HG03558 (cell line): ENCODE results near the gene ETS1.
"Not testable (repeated sequence)": the region's sequence is repeated elsewhere in the genome, so short reads cannot be mapped to it uniquely, and the experiment has no call there.

Experiments used
- ATAC-seq: cut with Tn5 transposase; IDR thresholded peaks from one replicate; pipeline ENCODE4 v1.9.1; 2021; ENCODE audit warnings: moderate number of reproducible peaks; ENCODE audit not compliant: unreplicated experiment; ENCODE audit errors: extremely low read depth

Gene ETS1

DNA sequence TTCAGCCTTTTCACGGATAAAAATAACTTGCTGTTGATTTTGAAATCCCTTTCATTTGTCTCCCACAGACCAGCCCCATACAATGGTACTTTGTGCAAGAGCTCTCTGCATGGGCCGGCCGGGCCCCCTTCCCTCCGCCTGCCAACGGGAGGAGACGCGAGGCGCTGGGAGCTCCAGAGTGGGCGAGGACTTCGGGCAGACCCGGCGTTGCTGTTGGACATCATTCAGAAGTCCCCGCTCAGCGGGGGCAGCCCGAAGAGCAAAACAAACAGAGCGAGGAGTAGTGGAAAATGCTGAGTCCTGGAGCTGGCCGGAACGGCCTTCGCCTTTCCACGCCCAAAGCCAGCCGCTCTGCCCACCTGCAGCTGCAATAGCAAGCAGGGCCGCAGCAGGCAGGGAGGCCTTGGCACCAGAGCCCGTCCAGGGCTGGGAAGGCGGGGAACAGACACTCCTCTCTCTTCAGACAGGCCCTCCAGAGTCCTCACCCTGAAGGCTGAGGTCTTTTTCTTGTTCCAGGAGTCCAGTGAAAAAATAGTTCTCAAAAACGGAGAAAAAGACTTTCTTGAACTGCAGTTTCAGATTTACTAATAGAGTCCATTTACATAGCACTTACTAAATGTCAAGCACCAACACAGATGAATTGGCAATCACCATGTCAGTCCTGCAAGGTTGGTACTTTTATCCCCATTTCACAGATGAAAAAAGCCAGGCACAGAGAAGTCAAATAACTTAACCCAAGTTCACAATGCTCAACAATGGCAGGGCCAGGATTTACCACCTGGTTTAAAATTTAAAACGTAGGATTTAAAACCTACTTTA, 135.5 kb downstream of the ETS1 start:
- no peak for ATAC-seq

DNA sequence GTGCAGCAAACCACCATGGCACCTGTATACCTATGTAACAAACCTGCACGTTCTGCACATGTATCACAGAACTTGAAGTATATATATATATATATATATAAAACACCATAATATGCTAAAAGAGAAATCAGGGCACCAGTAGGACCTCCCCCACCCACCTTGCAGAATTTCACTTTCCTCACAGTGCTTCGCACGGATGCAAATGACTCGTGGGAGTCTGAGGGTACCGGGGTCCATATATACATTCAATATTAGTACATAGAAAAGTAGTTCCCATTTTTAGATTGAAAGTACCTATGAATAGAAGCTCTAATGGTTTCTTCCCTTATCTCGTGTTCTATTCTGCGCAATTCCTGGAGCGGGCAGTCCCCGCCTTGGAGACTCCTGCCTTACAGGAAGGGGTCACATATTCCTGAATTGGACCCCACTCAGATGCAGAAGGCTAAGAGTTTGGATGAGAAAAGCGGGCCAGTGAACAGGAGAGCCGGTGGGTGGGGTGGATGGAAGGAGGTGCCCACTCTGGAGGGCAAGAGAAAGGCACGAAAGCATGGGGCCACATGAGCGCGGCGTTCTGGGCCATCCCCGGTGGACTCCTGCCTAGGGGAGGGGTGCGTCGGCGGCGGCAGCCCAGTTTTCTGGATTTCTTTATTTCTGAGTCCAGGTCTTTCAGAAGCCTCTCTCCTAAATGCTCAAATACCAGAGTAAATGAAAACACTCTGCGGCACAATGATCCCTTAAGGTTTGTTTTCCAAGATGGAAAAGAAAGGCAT, 136.3 kb downstream of the ETS1 start:
- no peak for ATAC-seq

DNA sequence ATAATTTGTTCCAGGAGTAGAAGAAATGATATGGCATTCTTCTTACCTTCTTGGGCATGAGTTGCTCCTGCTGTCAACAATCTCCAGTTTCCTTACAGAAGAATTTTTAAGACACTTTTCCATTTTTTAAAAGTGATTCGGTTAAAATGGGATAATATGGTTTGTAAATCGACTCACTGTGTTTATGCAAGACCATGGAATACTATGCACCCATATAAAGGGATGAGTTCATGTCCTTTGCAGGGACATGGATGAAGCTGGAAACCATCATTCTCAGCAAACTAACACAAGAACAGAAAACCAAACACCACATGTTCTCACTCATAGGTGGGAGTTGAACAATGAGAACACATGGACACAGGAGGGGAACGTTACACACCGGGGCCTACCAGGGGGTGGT, 136.9 kb downstream of the ETS1 start:
- ATAC-seq: not testable (repeated sequence)

DNA sequence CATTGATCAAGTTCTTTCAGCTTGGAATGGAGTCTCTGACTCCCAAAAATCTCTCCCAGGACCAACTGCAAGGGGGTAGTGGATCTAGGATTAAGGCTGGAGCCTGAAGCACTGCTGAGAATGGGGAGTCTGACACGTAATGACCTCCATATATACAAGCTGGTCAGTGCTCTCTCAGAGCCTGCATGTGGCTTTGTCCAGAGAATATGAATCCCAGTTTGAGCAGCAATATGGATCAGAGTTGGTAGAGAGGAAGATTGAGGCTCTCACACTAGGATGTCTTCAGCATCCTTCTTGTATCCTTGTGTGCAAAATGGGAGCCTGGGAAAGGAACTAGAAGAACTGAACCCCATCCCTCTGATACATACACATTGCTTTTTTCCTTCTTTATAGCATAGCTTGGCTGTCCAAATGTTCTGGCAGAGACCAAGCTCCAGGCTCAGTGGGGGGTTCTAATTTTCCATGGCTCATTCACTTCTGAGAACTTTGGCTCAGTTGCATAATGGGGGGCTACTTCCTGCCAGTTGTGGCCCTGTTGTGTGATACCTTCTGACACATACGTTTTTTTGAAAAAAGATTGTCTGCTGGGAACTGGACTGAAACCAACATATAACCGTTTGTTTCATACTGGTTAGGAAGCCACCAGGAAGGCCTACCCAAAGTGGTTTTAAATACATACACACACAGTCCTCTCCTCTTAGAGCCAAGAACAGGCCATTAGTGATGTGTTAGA, 138.2 kb downstream of the ETS1 start:
- no peak for ATAC-seq

DNA sequence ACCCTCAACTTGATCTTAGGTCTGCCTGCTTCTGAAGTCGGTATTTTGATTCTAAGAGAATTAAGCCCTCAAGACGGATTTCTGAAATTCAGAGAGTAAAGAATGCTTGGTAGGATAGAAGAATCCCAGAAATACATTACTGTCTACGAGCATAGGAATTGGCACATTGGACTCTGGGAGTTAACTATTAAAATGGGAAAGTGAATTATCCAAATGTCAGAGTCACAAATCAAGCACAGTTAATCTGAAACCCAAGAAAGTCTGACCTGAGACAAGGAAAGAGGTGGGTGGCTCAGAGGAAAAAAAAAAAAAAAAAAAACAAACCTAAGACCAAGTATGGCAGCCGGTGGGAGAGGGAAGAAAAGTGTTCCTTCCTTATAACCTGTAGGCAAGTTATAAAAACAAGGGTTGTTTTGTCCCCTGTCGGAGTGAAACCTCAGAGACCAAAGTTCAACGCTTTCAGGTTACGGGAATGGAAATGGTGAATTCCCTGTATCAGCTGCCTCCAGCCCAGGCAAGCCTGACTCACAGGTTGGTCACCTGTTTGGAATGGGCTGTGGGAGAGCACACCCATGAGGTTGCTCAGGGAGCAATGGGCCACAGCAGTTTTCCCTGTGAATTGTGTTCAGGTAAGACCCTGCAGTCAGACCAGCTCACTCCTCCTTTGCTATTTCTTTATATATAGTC, 139.0 kb downstream of the ETS1 start:
- ATAC-seq: no peak

DNA sequence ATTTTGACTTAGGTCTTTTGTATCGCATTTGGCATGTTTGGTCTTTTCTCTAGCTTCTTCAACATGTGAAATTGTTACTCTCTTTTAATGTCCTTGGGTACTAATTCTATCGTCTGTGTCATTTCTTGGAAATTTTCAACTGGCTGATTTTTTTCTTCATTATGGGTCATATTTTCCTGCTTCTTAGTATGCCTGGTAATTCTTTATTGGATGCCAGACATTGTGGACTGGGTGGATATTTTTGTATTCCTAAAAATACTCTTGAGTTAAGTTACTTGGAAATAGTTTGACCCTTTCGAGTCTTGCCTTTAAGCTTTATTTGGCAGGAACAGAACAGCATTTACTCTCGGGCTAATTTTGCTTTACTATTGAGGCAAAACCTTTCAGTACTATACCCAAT, 140.1 kb downstream of the ETS1 start:
- ATAC-seq: no peak

DNA sequence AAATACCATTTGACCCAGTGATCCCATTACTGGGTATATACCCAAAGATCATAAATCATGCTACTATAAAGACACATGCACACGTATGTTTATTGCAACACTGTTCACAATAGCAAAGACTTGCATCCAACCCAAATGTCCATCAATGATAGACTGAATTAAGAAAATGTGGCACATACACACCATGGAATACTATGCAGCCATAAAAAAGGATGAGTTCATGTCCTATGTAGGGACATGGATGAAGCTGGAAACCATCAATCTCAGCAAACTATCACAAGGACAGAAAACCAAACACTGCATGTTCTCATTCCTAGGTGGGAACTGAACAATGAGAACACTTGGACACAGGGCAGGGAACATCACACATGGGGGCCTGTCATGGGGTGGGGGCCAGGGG, 141.4 kb downstream of the ETS1 start:
- not testable (repeated sequence) for ATAC-seq

DNA sequence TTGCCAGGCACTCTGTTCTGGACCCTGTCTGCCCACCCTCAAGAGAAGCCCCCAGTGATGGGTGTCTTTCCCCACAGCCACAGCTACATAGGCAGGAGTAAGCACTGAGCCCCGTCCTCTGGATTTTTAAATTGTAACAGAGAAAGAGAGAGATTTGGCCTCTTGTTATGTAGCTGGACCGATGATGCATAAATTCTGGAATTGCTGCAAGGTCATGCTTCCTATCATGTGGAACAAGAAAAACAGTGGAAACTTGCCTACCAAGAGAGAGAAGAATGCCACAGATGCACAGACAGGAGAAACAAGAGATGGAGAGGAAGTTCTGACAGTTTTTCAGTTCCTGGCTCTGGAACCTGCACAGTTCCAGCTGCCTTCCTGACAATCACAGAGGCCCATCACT, 150.2 kb downstream of the ETS1 start:
- ATAC-seq: no peak

DNA sequence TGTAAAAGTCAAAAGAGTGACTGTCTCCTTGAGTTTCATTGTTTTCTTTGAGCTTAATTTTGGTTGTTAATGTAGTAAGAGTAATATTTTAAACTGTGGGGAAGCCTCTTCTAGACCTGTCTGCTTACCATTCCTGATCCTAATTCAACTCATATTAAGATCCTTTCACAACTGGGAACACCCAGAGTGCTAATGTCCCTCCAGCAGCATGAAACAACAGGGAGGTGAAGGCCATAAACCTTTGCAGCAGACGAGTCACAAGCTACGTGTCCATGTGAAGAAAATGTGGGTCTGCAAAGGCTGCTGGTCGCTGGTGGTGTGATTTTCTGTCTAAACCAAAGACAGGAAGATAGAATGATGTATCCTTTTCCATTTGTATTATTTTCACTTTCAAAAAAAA, 152.5 kb downstream of the ETS1 start:
- no peak for ATAC-seq

DNA sequence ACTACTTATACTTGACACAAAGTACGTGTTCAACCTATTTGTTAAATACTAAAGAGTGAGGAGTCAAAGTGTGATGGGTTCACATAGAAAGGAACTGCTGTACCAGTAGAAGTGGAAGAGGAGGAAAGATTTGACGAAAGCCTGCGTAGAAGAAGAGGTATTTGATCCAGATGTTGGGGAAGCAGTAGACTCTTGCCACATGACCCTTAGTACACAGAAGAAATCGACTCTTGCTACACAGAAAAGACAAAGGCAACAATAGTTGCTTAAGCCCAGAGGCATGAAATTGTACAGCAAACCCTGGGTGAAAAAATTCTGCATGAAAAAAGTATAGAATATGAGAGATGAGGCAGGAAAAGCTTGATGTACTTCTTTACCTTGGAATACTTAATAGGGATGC, 152.9 kb downstream of the ETS1 start:
- no peak for ATAC-seq

DNA sequence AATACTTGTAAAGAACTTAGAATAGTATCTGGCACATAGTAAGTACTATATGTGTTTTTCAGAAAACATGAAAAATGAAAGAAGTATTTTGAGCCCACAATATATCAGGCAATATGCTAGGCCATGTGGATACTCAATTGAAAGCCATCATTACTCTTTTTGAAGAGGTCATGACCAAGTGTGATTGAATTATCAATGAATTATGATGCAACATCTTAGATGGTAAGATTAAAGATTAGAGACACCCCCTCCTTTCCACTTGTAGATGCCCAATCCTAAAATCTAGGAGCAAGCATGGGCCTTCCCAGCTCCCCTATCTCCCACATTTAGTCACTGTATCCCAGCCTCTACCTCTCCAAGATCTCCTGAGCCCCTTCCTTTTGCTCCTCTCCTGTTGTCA, 154.4 kb downstream of the ETS1 start:
- no peak for ATAC-seq

DNA sequence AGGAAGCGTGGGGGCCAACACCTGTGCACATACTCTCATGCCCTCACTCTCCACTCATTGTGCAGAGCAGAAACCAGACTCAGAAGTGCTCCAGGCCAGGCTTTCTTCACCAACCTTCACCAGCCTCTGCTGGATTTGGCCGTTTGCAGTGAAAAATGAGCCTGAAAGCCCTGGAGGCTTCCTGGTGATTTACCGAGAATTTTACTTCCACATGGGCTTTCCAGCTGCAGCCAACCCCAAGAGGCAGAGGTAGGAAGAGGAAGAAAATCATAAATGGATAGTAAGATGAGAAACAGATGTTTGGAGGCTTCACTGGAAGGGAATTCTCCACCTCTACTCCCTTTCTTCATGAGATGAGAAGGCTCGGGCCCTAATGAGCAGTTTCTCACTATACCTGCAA, 155.4 kb downstream of the ETS1 start:
- no peak for ATAC-seq

DNA sequence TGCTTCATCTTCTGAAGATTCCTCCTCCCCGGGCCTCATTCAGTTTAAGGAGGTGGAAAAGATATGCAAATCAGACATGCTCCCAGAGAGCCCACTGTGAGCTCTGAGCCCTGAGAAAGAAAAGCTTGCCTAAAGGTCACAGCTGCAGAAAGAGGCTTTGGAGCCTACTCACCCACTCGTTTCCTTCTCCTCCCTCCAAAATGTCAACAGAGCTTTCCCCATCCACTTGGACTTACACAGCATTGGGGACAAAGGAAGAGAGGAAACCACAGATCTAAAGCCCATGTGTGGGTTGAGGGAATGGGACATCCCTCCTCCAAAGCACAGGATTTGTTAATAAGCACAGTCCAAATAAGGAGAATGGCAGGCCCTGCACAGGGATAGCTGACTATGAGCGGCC, 158.4 kb downstream of the ETS1 start:
- no peak for ATAC-seq

DNA sequence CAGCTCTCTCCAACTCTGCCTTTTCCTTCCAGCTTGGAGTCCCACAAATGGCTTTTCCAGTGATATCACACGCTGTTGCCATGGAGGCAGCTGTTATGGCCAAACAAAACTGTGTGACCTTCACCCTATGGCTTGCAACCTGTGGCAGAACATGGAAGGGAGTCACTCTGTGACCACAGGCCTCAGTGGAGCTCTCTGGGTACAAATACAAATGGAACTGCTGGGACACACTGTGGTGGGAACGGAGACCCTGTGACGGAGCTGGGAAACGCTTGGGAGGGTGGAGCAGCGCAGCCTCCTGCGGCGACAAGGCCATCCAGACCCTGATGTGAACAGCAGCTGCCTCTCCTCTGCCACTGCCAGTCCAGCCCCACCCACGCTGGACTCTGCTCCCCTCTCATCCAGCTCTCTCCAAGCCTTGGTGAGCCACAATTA, 162.5 kb downstream of the ETS1 start:
- no peak for ATAC-seq

DNA sequence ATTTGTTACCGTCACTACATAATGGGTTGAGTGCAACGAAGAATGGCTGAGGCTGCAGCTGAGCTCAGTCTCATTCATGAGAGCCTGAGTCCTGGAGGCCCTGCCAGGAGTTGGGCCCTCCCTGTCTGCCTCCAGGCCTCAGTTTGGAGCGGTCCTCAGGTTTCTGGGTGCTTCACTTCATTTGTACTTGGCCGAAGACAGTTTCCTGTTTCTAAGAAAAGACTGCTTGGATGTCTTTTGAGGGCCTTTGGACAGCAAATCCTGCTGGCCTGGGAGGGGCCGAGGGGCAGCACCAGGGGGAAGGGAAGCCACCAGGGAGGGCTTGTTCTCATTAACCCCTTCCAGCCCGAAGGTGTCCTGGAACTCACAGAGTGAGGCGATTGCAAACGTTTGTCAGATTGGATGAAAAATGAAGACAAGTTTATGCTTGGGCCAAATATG, 163.1 kb downstream of the ETS1 start:
- no peak for ATAC-seq

DNA sequence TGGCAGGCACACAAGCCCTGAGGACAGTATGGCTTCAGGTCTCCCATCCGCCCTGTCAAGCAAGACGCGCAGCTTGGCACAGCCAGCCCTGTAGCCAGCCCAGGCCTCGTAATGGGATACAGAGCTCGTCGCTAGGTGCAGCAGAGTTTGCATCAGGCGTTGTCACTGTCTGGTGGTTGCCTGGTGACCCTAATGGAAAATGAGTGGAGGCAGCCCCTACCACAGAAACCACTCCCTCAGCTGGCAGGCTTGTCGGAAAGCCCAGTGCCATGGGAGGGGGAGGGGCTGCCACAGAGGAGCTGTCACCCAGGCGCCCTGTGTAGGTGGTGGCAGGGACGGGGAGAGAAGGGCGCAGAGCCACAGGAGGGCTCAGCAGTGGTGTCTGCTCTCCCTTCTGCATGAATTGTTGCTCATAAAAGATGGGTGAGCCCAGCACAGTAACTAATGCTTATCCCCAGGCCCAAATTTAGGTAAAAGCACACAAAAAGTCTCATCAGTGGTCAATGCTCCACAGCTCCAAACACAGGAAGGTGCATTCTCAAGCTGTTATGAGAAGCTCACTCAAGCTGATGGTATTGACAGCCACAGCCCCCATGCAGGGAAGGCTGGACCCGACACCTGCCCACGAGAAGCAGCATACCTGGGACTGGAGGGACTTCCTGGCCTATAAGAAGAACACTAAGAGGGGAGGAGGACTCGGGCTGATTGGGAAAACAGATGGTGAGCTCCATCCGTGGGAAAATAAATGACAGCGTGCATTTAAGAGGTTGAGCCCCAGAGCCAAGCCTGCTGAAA, 164.6 kb downstream of the ETS1 start:
- ATAC-seq: no peak

DNA sequence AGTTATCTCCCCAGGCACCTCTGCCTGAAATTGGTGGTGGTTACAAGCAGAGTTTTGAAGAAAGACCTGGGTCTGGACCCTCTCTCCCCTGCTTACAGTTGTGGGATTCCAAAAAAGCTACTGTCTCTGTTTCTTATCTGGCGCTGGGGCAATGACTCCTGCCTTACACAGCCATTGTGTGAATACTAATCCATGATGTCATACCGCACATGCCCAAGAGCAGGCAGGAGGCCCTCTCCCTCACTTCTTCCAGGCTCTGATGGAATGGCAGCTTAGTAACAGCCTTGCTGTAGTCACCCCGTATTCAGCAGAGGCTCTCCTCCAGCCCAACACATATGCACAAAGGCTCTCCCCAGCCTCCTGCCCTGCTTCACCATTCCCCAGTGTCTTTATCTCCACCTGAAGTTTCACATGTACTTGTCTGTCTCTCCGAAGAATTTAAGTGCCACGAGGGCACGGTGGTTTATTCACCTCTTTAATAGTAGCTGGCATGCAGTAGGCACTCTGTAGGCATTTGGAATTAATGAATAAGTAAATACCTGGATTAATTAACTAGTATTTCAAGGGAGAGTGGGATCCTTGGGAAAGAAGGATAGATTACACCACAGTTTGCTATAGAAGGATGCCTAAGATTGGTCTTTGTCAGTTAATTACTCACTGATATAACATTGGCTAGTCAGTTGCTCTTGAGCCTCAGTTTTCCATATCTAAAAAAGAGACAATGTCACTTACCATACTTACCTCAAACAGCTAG, 165.6 kb downstream of the ETS1 start:
- ATAC-seq: no peak

DNA sequence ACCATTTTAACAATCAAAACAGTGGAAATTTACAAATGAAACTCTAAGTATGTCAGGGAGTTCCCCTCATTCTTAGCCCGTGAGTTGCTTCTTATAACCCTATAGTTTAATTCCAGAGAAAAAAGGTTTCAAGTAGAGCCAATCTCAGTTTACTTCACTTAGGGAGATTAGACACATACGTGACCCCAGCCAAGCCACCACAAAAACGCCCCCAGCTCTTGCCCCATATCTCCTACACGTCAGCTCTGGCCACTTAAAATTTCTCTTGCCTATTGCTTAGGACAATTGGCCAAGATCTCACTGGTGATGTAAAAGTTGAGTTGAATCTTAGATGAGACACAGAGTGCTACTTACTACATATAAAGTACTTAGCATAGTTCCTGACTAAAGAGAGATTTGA, 166.4 kb downstream of the ETS1 start:
- ATAC-seq: no peak

DNA sequence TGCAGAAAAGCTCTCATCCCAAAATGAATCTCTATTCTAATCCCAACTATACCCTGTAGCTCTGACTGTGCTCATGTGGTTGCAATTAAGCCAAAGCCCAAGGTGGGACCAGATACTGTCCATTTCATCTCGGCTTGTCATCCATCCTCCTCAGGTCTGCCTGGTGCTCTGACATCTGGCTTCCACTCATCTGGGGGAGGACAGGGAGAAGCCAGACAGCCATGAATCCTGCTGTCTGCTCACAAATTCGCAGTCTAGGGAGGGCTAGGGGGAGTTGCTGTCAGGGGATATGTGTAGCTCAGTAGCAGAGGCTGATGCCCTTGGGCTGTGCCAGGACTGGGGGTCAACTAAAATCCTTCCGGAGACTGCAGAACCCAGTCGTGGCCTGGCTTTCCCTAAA, 167.1 kb downstream of the ETS1 start:
- ATAC-seq: no peak
